ENCODE measurements around the gene VPS13C. TPM values are rescaled to one million over a fixed set of nuclear protein-coding genes. Genes with fewer than 3 reads are reported as not detected.

The VPS13C gene
- total and polyA plus RNA-seq, 2 experiments from 2014 or later, result 10.2 to 20.5 TPM

DNA sequence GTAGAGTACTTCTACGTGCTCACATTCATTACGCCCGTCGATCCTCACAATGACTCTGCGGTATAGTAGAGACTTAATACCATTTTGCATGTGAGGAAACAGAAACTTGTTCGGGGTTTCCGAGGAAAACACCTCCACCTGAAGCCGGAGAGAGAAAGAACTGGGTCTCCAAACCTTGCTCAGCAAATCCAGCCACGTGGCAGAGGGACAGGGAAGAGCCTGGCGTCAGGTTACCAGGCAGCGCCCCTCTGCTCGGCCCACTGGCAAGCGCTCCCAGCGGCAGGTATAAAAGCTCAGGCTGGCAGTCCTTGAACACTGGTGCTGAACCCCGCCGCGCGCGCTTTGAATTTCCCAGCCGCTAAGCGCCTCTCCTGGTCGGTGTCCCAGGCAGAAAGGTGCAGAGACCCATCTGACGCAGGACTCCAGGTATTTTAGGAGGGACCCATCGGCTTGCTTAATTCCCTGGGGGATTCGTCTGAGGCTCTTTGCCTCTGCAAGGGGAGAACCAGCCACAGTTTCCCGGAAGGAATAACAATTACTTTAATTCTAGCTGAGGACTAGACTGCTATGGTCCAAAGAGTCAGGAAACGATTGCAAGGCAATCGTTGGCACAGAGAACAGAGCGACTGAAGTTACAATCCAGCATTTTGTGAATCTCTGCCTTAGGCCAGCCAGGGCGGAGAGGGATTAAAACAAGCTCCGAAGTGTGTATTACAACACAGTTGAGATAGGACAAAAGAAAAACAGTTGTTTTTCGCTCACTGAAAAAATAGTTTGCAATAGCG is 6.6 kb upstream of the VPS13C start, which contains the start of gene C2CD4A (continued):
- TF ChIP-seq, protein P1, sequence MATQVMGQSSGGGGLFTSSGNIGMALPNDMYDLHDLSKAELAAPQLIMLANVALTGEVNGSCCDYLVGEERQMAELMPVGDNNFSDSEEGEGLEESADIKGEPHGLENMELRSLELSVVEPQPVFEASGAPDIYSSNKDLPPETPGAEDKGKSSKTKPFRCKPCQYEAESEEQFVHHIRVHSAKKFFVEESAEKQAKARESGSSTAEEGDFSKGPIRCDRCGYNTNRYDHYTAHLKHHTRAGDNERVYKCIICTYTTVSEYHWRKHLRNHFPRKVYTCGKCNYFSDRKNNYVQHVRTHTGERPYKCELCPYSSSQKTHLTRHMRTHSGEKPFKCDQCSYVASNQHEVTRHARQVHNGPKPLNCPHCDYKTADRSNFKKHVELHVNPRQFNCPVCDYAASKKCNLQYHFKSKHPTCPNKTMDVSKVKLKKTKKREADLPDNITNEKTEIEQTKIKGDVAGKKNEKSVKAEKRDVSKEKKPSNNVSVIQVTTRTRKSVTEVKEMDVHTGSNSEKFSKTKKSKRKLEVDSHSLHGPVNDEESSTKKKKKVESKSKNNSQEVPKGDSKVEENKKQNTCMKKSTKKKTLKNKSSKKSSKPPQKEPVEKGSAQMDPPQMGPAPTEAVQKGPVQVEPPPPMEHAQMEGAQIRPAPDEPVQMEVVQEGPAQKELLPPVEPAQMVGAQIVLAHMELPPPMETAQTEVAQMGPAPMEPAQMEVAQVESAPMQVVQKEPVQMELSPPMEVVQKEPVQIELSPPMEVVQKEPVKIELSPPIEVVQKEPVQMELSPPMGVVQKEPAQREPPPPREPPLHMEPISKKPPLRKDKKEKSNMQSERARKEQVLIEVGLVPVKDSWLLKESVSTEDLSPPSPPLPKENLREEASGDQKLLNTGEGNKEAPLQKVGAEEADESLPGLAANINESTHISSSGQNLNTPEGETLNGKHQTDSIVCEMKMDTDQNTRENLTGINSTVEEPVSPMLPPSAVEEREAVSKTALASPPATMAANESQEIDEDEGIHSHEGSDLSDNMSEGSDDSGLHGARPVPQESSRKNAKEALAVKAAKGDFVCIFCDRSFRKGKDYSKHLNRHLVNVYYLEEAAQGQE (IDR thresholded peaks at IDR 0.05; ENCODE audit: unreplicated experiment), result peak; percentile 68
- TF ChIP-seq, protein P2, sequence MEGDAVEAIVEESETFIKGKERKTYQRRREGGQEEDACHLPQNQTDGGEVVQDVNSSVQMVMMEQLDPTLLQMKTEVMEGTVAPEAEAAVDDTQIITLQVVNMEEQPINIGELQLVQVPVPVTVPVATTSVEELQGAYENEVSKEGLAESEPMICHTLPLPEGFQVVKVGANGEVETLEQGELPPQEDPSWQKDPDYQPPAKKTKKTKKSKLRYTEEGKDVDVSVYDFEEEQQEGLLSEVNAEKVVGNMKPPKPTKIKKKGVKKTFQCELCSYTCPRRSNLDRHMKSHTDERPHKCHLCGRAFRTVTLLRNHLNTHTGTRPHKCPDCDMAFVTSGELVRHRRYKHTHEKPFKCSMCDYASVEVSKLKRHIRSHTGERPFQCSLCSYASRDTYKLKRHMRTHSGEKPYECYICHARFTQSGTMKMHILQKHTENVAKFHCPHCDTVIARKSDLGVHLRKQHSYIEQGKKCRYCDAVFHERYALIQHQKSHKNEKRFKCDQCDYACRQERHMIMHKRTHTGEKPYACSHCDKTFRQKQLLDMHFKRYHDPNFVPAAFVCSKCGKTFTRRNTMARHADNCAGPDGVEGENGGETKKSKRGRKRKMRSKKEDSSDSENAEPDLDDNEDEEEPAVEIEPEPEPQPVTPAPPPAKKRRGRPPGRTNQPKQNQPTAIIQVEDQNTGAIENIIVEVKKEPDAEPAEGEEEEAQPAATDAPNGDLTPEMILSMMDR (conservative IDR thresholded peaks at IDR 0.05; ENCODE audit: low read depth in 2 of 2), result peak in 1 of 2 experiments; percentile 29; a peak in 2 of 4 replicates
- TF ChIP-seq POLR2AphosphoS5 (IDR thresholded peaks at IDR 0.05; ENCODE audit: low read depth), result 0 out of 2 replicates have a peak, but pooled peaks have one; percentile 17
- no peak for TF ChIP-seq JUNB (IDR thresholded peaks at IDR 0.05; ENCODE audit: unreplicated experiment)
- TF ChIP-seq, protein P3, sequence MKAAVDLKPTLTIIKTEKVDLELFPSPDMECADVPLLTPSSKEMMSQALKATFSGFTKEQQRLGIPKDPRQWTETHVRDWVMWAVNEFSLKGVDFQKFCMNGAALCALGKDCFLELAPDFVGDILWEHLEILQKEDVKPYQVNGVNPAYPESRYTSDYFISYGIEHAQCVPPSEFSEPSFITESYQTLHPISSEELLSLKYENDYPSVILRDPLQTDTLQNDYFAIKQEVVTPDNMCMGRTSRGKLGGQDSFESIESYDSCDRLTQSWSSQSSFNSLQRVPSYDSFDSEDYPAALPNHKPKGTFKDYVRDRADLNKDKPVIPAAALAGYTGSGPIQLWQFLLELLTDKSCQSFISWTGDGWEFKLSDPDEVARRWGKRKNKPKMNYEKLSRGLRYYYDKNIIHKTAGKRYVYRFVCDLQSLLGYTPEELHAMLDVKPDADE (IDR thresholded peaks at IDR 0.05), result no peak
- TF ChIP-seq NANOG (IDR thresholded peaks at IDR 0.05; ENCODE audit: borderline replicate concordance), result no peak

GRCh38 chr15:62063825-62064635 is 3.8 kb upstream of the VPS13C start:
- peaks cover 56% of the 10 kb centered on the region for H3K27me3 Mint-ChIP-seq (ENCODE audit: insufficient read depth, low read depth, poor library complexity)
- H3K27ac ChIP-seq (ENCODE audit: low read depth), result no peak overlapping the region
- peaks cover 80% of the 10 kb centered on the region for H3K27me3 ChIP-seq (ENCODE audit: insufficient read depth)
- peaks cover 2% of the 10 kb centered on the region; the same call in 1 of the 2 replicates for H3K79me2 ChIP-seq (replicated peaks; ENCODE audit: insufficient read depth)
- no peaks in the 10 kb centered on the region; the same call in none of the 2 replicates for H4K20me1 ChIP-seq (replicated peaks; ENCODE audit: insufficient read depth)
- peaks cover 25% of the 10 kb centered on the region for H3K4me1 ChIP-seq (ENCODE audit: insufficient read depth)
- no peak for ATAC-seq
- H3K4me3 Mint-ChIP-seq, result no peak overlapping the region
- H3K36me3 Mint-ChIP-seq (ENCODE audit: low read depth), result no peaks in the 10 kb centered on the region; the same call in 2 of the 3 replicates
- no peaks in the 10 kb centered on the region for H3K9me2 ChIP-seq (ENCODE audit: insufficient read depth)
- H2AFZ ChIP-seq, result no peak overlapping the region
- H3F3A ChIP-seq (replicated peaks; ENCODE audit: low read depth), result peaks cover 4% of the 10 kb centered on the region; the same call in 1 of the 2 replicates
- no peaks in the 10 kb centered on the region for H3K36me3 ChIP-seq (ENCODE audit: insufficient read depth)
- no peaks in the 10 kb centered on the region for H3K9me3 Mint-ChIP-seq
- H3K4me3 ChIP-seq, result no peak overlapping the region
- H3K4me1 Mint-ChIP-seq, result peaks cover 19% of the 10 kb centered on the region
- H3K27ac Mint-ChIP-seq, result no peak overlapping the region
- no peak for DNase-seq (ENCODE audit: low spot score)
- no peak overlapping the region for H3K4me2 ChIP-seq
- TF ChIP-seq, protein P2 (conservative IDR thresholded peaks at IDR 0.05; ENCODE audit: low read depth in 2 of 2), result no peak
- TF ChIP-seq EZH2 (IDR thresholded peaks at IDR 0.05; ENCODE audit: low read depth, unreplicated experiment), result no peak
- TF ChIP-seq POLR2AphosphoS5 (IDR thresholded peaks at IDR 0.05; ENCODE audit: low read depth), result no peak
- TF ChIP-seq CREB1 (CRISPR knock-in tag; IDR thresholded peaks at IDR 0.05; ENCODE audit: low read depth), result no peak
- no peak for TF ChIP-seq NANOG (IDR thresholded peaks at IDR 0.05; ENCODE audit: borderline replicate concordance)
- TF ChIP-seq JUNB (IDR thresholded peaks at IDR 0.05; ENCODE audit: unreplicated experiment), result no peak
- TF ChIP-seq ZNF331 (CRISPR knock-in tag; IDR thresholded peaks at IDR 0.05; ENCODE audit: low read depth), result no peak

All from GM23338 (cell line).